Thymus (tissue), 11 donors: ENCODE results near the gene RPL38. TPM values are rescaled to one million over a fixed set of nuclear protein-coding genes. Genes with fewer than 3 reads are reported as not detected.

Source experiments
- DNase-seq, 9 donors: peaks; one replicate each; pipeline ENCODE4 v3.0.0-alpha.2; 2013; ENCODE audit warnings: low spot score in 9 of 9, low read depth in 6 of 9, missing footprints in 1 of 9
- H3K27ac ChIP-seq, 2 donors: one replicate each; pipeline ENCODE4 v1.5.1; 2013; ENCODE audit warnings: control low read depth in 1 of 2, low read depth in 1 of 2, low read length in 1 of 2, mild to moderate bottlenecking in 1 of 2, moderate library complexity in 1 of 2
- H3K27me3 ChIP-seq, 2 donors: one replicate each; pipeline ENCODE4 v1.5.1; 2013; ENCODE audit warnings: low read length in 1 of 2; ENCODE audit not compliant: control insufficient read depth in 2 of 2, insufficient read depth in 1 of 2
- H3K36me3 ChIP-seq, 2 donors: one replicate each; pipeline ENCODE4 v1.5.1; 2013; ENCODE audit warnings: low read length in 1 of 2, mild to moderate bottlenecking in 1 of 2, moderate library complexity in 1 of 2; ENCODE audit not compliant: control insufficient read depth in 2 of 2, insufficient read depth in 2 of 2
- H3K4me1 ChIP-seq, 2 donors: one replicate each; pipeline ENCODE4 v1.5.1; 2013; ENCODE audit warnings: low read length in 2 of 2; ENCODE audit not compliant: control insufficient read depth in 2 of 2, insufficient read depth in 2 of 2
- H3K4me3 ChIP-seq, 2 donors: one replicate each; pipeline ENCODE4 v1.5.1; 2013; ENCODE audit warnings: low read length in 2 of 2, control low read depth in 1 of 2, mild to moderate bottlenecking in 1 of 2
- H3K9me3 ChIP-seq, 2 donors: one replicate each; pipeline ENCODE4 v1.5.1; 2013; ENCODE audit warnings: low read length in 1 of 2, mild to moderate bottlenecking in 1 of 2; ENCODE audit not compliant: control insufficient read depth in 2 of 2, insufficient read depth in 1 of 2
- WGBS: extraction: QIAGEN DNeasy Blood & Tissue Kit; methylation state at CpG from one replicate; pipeline ENCODE4 v1.1.7; 2013; 5-methylcytosine and 5-hydroxymethylcytosine counted together
- polyA plus RNA-seq: library from polyadenylated mRNA; stranded (reverse); fragments of 200-250 nt; gene quantifications from one replicate; pipeline ENCODE4 v1.2.3, GENCODE V29; 2013
- total RNA-seq: library from RNA; stranded (reverse); fragments of 120-200 nt; gene quantifications from one replicate; pipeline ENCODE4 v1.2.4, GENCODE V29; 2013
- donor health status: healthy.

Gene RPL38
- total and polyA plus RNA-seq, 2 donors: 2,116 to 3,433 TPM

GRCh38 chr17:74215342-74215727 lies 11.9 kb downstream of the RPL38 start:
- Histone ChIP-seq H3K4me1 (peaks cover 17 to 67% of the 10 kb centered on the region in 2 donors), H3K27ac (no peak overlapping the region), H3K4me3 (no peak overlapping the region), H3K27me3 (peaks cover 18 to 43% of the 10 kb centered on the region in 2 donors), H3K36me3 (peaks cover 0 to 11% of the 10 kb centered on the region in 2 donors), H3K9me3 (peaks cover 0 to 3% of the 10 kb centered on the region in 2 donors)
- 78% methylated on average over 6 of the region's 6 CpGs for WGBS
- DNase-seq: no peak

GRCh38 chr17:74216505-74216904 lies 13.0 kb downstream of the RPL38 start:
- Histone ChIP-seq H3K4me3 (no peak overlapping the region), H3K4me1 (peaks cover 17 to 57% of the 10 kb centered on the region in 2 donors), H3K9me3 (peaks cover 0 to 3% of the 10 kb centered on the region in 2 donors), H3K27ac (no peak overlapping the region), H3K27me3 (peaks cover 18 to 39% of the 10 kb centered on the region in 2 donors), H3K36me3 (peaks cover 0 to under 1% of the 10 kb centered on the region in 2 donors)
- 97% methylated on average over 5 of the region's 5 CpGs for WGBS
- DNase-seq: no peak

GRCh38 chr17:74217037-74217730 lies 13.7 kb downstream of the RPL38 start:
- 79% methylated on average over 13 of the region's 13 CpGs for WGBS
- Histone ChIP-seq H3K27me3 (peaks cover 13 to 33% of the 10 kb centered on the region in 2 donors), H3K9me3 (peaks cover 0 to 3% of the 10 kb centered on the region in 2 donors), H3K36me3 (no peaks in the 10 kb centered on the region), H3K27ac (no peak overlapping the region), H3K4me1 (peaks cover 17 to 51% of the 10 kb centered on the region in 2 donors), H3K4me3 (no peak overlapping the region)
- no peak for DNase-seq

GRCh38 chr17:74217888-74218287 lies 14.4 kb downstream of the RPL38 start:
- peaks cover 0 to 3% of the 10 kb centered on the region in 2 donors for H3K9me3 ChIP-seq
- no peak overlapping the region for H3K27ac ChIP-seq
- 96% methylated on average over 2 of the region's 2 CpGs for WGBS
- no peak for DNase-seq
- H3K27me3 ChIP-seq: peaks cover 7 to 26% of the 10 kb centered on the region in 2 donors
- H3K4me3 ChIP-seq: no peak overlapping the region
- H3K36me3 ChIP-seq: no peaks in the 10 kb centered on the region
- peaks cover 15 to 44% of the 10 kb centered on the region in 2 donors for H3K4me1 ChIP-seq

- Histone ChIP-seq H3K9me3 (peaks cover 0 to 3% of the 10 kb centered on the region in 2 donors), H3K27ac (no peak overlapping the region), H3K4me3 (no peak overlapping the region), H3K27me3 (peaks cover 3 to 20% of the 10 kb centered on the region in 2 donors), H3K36me3 (no peaks in the 10 kb centered on the region), H3K4me1 (peaks cover 14 to 40% of the 10 kb centered on the region in 2 donors)
- 96% methylated on average over 8 of the region's 8 CpGs for WGBS
- no peak for DNase-seq
These were observed 15.0 kb downstream of the RPL38 start for GRCh38 chr17:74218436-74218835.

GRCh38 chr17:74219576-74220133 lies 16.2 kb downstream of the RPL38 start:
- Histone ChIP-seq H3K4me3 (no peak overlapping the region), H3K27me3 (peaks cover 0 to 8% of the 10 kb centered on the region in 2 donors), H3K9me3 (peaks cover 0 to 3% of the 10 kb centered on the region in 2 donors), H3K27ac (no peak overlapping the region), H3K36me3 (no peaks in the 10 kb centered on the region), H3K4me1 (peaks cover 2 to 28% of the 10 kb centered on the region in 2 donors)
- DNase-seq: no peak
- WGBS: 95% methylated on average over 3 of the region's 3 CpGs

GRCh38 chr17:74220219-74220618 lies 16.7 kb downstream of the RPL38 start:
- WGBS: 95% methylated on average over 2 of the region's 2 CpGs
- no peak overlapping the region for H3K27ac ChIP-seq
- H3K27me3 ChIP-seq: peaks cover 0 to 4% of the 10 kb centered on the region in 2 donors
- no peak for DNase-seq
- no peak overlapping the region for H3K4me3 ChIP-seq
- H3K9me3 ChIP-seq: peaks cover 0 to 3% of the 10 kb centered on the region in 2 donors
- H3K36me3 ChIP-seq: no peaks in the 10 kb centered on the region
- H3K4me1 ChIP-seq: peaks cover 2 to 22% of the 10 kb centered on the region in 2 donors

GRCh38 chr17:74220946-74221818 lies 17.7 kb downstream of the RPL38 start:
- no peak overlapping the region for H3K27ac ChIP-seq
- H3K36me3 ChIP-seq: no peaks in the 10 kb centered on the region
- H3K27me3 ChIP-seq: peaks cover 0 to 2% of the 10 kb centered on the region in 2 donors
- no peak for DNase-seq
- H3K9me3 ChIP-seq: peaks cover 0 to 3% of the 10 kb centered on the region in 2 donors
- peaks cover under 1 to 13% of the 10 kb centered on the region in 2 donors for H3K4me1 ChIP-seq
- H3K4me3 ChIP-seq: no peak overlapping the region
- 97% methylated on average over 16 of the region's 16 CpGs for WGBS
